GM06990 (cell line): ENCODE results near the gene TBXAS1.

ENCODE experiments used
- DNase-seq: peaks from one replicate; pipeline ENCODE4 v3.0.0-alpha.2; 2011; ENCODE audit not compliant: insufficient read length; ENCODE audit errors: extremely low read depth
- H3K27me3 ChIP-seq: replicated peaks from 2 replicates; pipeline ENCODE4 v1.6.0; 2011; ENCODE audit warnings: low read length; ENCODE audit not compliant: control insufficient read depth, insufficient read depth
- H3K36me3 ChIP-seq: 2 replicates; pipeline ENCODE4 v1.5.1; 2011; ENCODE audit warnings: low read length; ENCODE audit not compliant: control insufficient read depth, insufficient read depth
- H3K4me3 ChIP-seq: replicated peaks from 2 replicates; pipeline ENCODE4 v1.5.1; 2011; ENCODE audit warnings: low read depth, mild to moderate bottlenecking, control low read depth, low read length
- CTCF ChIP-seq: IDR thresholded peaks from 2 replicates; pipeline ENCODE4 v1.5.1; 2011; ENCODE audit warnings: low read length, control low read depth, mild to moderate bottlenecking, inconsistent platforms; ENCODE audit not compliant: insufficient read depth, poor library complexity, severe bottlenecking

TBXAS1 gene

DNA sequence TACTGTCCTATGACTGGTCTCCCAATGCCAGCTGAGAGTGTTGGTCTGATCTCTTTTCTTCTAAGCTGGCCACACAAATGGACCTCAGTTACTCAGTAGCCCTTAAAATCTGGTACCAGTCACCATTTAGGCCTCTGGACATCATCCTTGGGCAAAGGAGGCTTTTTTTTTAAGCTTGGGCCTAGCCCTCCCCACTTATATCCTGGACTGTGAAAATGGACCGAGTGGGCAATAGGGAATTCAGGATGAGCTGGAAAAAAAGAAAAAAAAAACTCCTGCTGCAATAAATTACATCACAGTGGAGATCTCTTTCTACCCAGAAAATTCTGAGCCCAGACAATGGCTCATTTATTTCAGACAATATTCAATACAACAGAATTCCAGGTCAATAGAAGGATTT, 165.3 kb downstream of the TBXAS1 start:
- DNase-seq = no peak
- no peaks in the 10 kb centered on the region for H3K36me3 ChIP-seq
- no peak for TF ChIP-seq CTCF
- H3K27me3 ChIP-seq = no peaks in the 10 kb centered on the region
- H3K4me3 ChIP-seq = no peak overlapping the region

GRCh38 chr7:139995017-139995915, 166.2 kb downstream of the TBXAS1 start:
- Histone ChIP-seq H3K4me3 (no peak overlapping the region), H3K27me3 (no peaks in the 10 kb centered on the region), H3K36me3 (no peaks in the 10 kb centered on the region)
- TF ChIP-seq CTCF = no peak
- DNase-seq = no peak

GRCh38 chr7:139998572-139998971, 169.5 kb downstream of the TBXAS1 start:
- DNase-seq = no peak

GRCh38 chr7:139999516-139999915, 170.5 kb downstream of the TBXAS1 start:
- Histone ChIP-seq H3K27me3 (no peaks in the 10 kb centered on the region), H3K36me3 (no peaks in the 10 kb centered on the region), H3K4me3 (no peak overlapping the region)
- TF ChIP-seq CTCF = no peak
- DNase-seq = no peak

More at GRCh38 chr7:139998572-139998971, 169.5 kb downstream of the TBXAS1 start:
- Histone ChIP-seq H3K4me3 (no peak overlapping the region), H3K36me3 (no peaks in the 10 kb centered on the region), H3K27me3 (no peaks in the 10 kb centered on the region)
- TF ChIP-seq CTCF = no peak

DNA sequence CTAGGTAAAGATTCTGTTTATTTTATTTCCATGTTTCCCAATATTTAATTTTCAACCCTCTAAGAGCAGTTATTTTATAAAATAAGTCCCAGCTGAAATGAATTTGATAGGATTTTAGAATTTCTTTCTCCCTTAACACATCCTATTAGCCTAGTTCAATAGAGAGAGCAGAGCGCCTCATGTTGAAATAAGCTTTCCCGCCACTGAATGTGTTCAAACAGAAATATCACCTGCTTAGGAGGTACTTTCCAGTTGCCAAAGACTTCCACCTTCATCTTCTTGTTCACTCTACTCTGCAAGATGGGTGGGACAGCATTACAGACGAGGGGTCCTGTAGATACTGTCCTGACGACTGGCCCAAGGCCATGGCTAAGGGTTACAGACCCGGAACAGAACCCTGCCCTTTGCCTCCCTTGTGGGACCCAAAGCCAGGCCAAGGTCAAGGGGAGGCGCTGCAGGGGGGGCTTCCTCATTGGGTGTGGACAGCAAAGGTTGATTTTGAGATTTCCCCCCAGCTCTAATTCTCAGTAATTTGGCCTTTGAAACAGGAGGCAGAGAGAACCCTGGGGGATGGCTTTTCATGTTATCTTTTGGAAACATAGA, 171.7 kb downstream of the TBXAS1 start:
- no peaks in the 10 kb centered on the region for H3K36me3 ChIP-seq
- H3K4me3 ChIP-seq = no peak overlapping the region
- H3K27me3 ChIP-seq = no peaks in the 10 kb centered on the region
- TF ChIP-seq CTCF = no peak
- no peak for DNase-seq
